ENCODE results near the gene COL5A3. TPM values are rescaled to one million over a fixed set of nuclear protein-coding genes. Genes with fewer than 3 reads are reported as not detected.

COL5A3 gene
- total and polyA plus RNA-seq, 2 of the 13 experiments (the other 11 are each of a cell fraction or from before 2014, with no cell fraction given): 0.02 TPM; not detected in 1

- TF ChIP-seq ATF4 (CRISPR knock-in tag; IDR thresholded peaks at IDR 0.05) (no peak), NBN (conservative IDR thresholded peaks at IDR 0.05) (no peak), ZFP82 (CRISPR knock-in tag; IDR thresholded peaks at IDR 0.05; ENCODE audit: borderline replicate concordance) (no peak), TSC22D2 (CRISPR knock-in tag; IDR thresholded peaks at IDR 0.05; ENCODE audit: borderline replicate concordance) (no peak), ATF7 (IDR thresholded peaks at IDR 0.05) (no peak), ATF7 (CRISPR knock-in tag; IDR thresholded peaks at IDR 0.05) (no peak), FOXK2 (IDR thresholded peaks at IDR 0.05) (no peak), EP300 (IDR thresholded peaks at IDR 0.05; ENCODE audit: low read depth in 2 of 2, low read length in 2 of 2) (peak in 1 of 2 experiments; percentile 57; a peak in 2 of 4 replicates), EP300 (CRISPR knock-in tag; IDR thresholded peaks at IDR 0.05; ENCODE audit: borderline replicate concordance) (peak; percentile 61; the same call in 1 of the 2 replicates), TMF1 (CRISPR knock-in tag; IDR thresholded peaks at IDR 0.05; ENCODE audit: low read depth) (no peak), CREB1 (IDR thresholded peaks at IDR 0.05) (no peak), CREB1 (CRISPR knock-in tag; IDR thresholded peaks at IDR 0.05) (no peak), ATF7-NPFF (CRISPR knock-in tag; IDR thresholded peaks at IDR 0.05; ENCODE audit: low read depth) (peak; percentile 31; the same call in 1 of the 2 replicates), GATAD1 (CRISPR knock-in tag; IDR thresholded peaks at IDR 0.05) (peak; percentile 48; the same call in 1 of the 2 replicates), IKZF1 (IDR thresholded peaks at IDR 0.05) (no peak), GPN1 (CRISPR knock-in tag; IDR thresholded peaks at IDR 0.05; ENCODE audit: borderline replicate concordance) (no peak), XRCC5 (optimal IDR thresholded peaks at IDR 0.05; ENCODE audit: low read length) (no peak), ZNF101 (CRISPR knock-in tag; IDR thresholded peaks at IDR 0.05; ENCODE audit: borderline replicate concordance, low read depth) (no peak), NCOR1 (IDR thresholded peaks at IDR 0.05; ENCODE audit: borderline replicate concordance, low read length) (peak; percentile 54; the same call in 1 of the 2 replicates), AKAP8 (CRISPR knock-in tag; IDR thresholded peaks at IDR 0.05) (0 out of 2 replicates have a peak, but pooled peaks have one; percentile 55), CREB3 (CRISPR knock-in tag; IDR thresholded peaks at IDR 0.05) (no peak), KDM3A (CRISPR knock-in tag; IDR thresholded peaks at IDR 0.05; ENCODE audit: low read depth) (peak; percentile 63), HOXD1 (CRISPR knock-in tag; IDR thresholded peaks at IDR 0.05) (no peak), MAFK (conservative IDR thresholded peaks at IDR 0.05 in 1 of 2, IDR thresholded peaks at IDR 0.05 in 1 of 2; ENCODE audit: low read length in 2 of 2) (peak; percentile 91 to 96), NFE2L1 (CRISPR knock-in tag; IDR thresholded peaks at IDR 0.05; ENCODE audit: borderline replicate concordance) (peak; percentile 96; the same call in 1 of the 2 replicates), TARDBP (CRISPR knock-in tag; IDR thresholded peaks at IDR 0.05) (peak; percentile 53; the same call in 1 of the 2 replicates), ZNF562 (CRISPR knock-in tag; IDR thresholded peaks at IDR 0.05; ENCODE audit: borderline replicate concordance) (no peak), SALL1 (CRISPR knock-in tag; IDR thresholded peaks at IDR 0.05) (peak; percentile 86), POGZ (CRISPR knock-in tag; IDR thresholded peaks at IDR 0.05) (peak; percentile 82)
These were observed 8.4 kb downstream of the COL5A3 start (continued) for GRCh38 chr19:10001899-10002298.
